ENCODE data around the gene RNPEPL1.

GRCh38 chr2:240528406-240529040, 39.8 kb upstream of the RNPEPL1 start:
- TF ChIP-seq CTCF (IDR thresholded peaks at IDR 0.05; ENCODE audit: insufficient read depth, low read length, poor library complexity, severe bottlenecking) (no peak), EZH2phosphoT487 (conservative IDR thresholded peaks at IDR 0.05; ENCODE audit: low read length) (no peak)
